ENCODE data around the gene KIF24. TPM values are rescaled to one million over a fixed set of nuclear protein-coding genes. Genes with fewer than 3 reads are reported as not detected.

KIF24 gene
- total RNA-seq, 5 donors from 2014 or later (not counting 1 experiment from before 2014, with no cell fraction given): 0.15 to 0.41 (median 0.23) TPM

GRCh38 chr9:34374905-34375552 is 46.0 kb upstream of the KIF24 start:
- H3K36me3 Mint-ChIP-seq: peaks cover 5% of the 10 kb centered on the region
- H3K27me3 ChIP-seq (replicated peaks in 1 of 2; ENCODE audit: control insufficient read depth in 2 of 2, extremely low read depth in 1 of 2, insufficient read depth in 2 of 2, low read length in 1 of 2): no peaks in the 10 kb centered on the region
- peak overlapping the region; percentile 89 to 94 (median 90) for H3K4me3 Mint-ChIP-seq
- ATAC-seq (replicated peaks in 1 of 4) (no peak), DNase-seq (no peak)
- POLR2A ChIA-PET: interaction anchor here (0.6 kb wide), 2 partner anchors 99 to 260 kb away, joined by 3 to 7 read pairs; no protein-coding TSS in a partner anchor
- H3K9me3 ChIP-seq: no peaks in the 10 kb centered on the region
- peaks cover 26 to 37% (median 30%) of the 10 kb centered on the region in 3 donors for H3K4me1 Mint-ChIP-seq
- H3K4me3 ChIP-seq (ENCODE audit: control insufficient read depth in 1 of 2, extremely low read depth in 1 of 2, low read length in 1 of 2): no peak overlapping the region
- no peaks in the 10 kb centered on the region for H3K27me3 Mint-ChIP-seq
- 56% methylated on average over 3 of the region's 5 CpGs for WGBS (ENCODE audit: insufficient coverage)
- peak overlapping the region; percentile 9 to 89 for H3K27ac Mint-ChIP-seq
- no peaks in the 10 kb centered on the region for H3K9me3 Mint-ChIP-seq
- no peak overlapping the region for H3K27ac ChIP-seq (ENCODE audit: low read length)
- H3K4me1 ChIP-seq (ENCODE audit: control insufficient read depth in 1 of 2, extremely low read depth in 1 of 2, insufficient read depth in 2 of 2, low read length in 2 of 2): peaks cover 5 to 32% of the 10 kb centered on the region in 2 experiments
- H3K36me3 ChIP-seq (ENCODE audit: control insufficient read depth in 2 of 2, extremely low read depth in 1 of 2, insufficient read depth in 1 of 2, low read length in 1 of 2): peaks cover 0 to 2% of the 10 kb centered on the region in 2 donors
- CTCF ChIA-PET: interaction anchor here (1.0 to 3.6 kb wide), 3 partner anchors 43 to 44 kb away, joined by 3 to 21 read pairs (median 4); no protein-coding TSS in a partner anchor

- Mint-ChIP-seq H3K36me3 (peaks cover 6% of the 10 kb centered on the region), H3K4me1 (peaks cover 19 to 30% (median 23%) of the 10 kb centered on the region in 3 donors), H3K9me3 (no peaks in the 10 kb centered on the region), H3K27me3 (no peaks in the 10 kb centered on the region), H3K4me3 (no peak overlapping the region), H3K27ac (peak overlapping the region in 1 of 2 donors; percentile 2)
- ChIA-PET POLR2A (interaction anchor here in 1 of 2 donors (0.6 kb wide), 1 partner anchor 260 kb away, joined by 3 read pairs; no protein-coding TSS in a partner anchor), CTCF (interaction anchor here (0.6 to 1.0 kb wide), 3 partner anchors 12 to 42 kb away, joined by 3 to 9 read pairs (median 4); no protein-coding TSS in a partner anchor)
- peaks cover 0 to 2% of the 10 kb centered on the region in 2 donors for H3K36me3 ChIP-seq (ENCODE audit: control insufficient read depth in 2 of 2, extremely low read depth in 1 of 2, insufficient read depth in 1 of 2, low read length in 1 of 2)
- DNase-seq: no peak
- no peak for ATAC-seq (replicated peaks in 1 of 4)
- 100% methylated on average over 2 of the region's 3 CpGs for WGBS (ENCODE audit: insufficient coverage)
- H3K4me1 ChIP-seq (ENCODE audit: control insufficient read depth in 1 of 2, extremely low read depth in 1 of 2, insufficient read depth in 2 of 2, low read length in 2 of 2): peaks cover 2 to 26% of the 10 kb centered on the region in 2 experiments
- no peaks in the 10 kb centered on the region for H3K27me3 ChIP-seq (replicated peaks in 1 of 2; ENCODE audit: control insufficient read depth in 2 of 2, extremely low read depth in 1 of 2, insufficient read depth in 2 of 2, low read length in 1 of 2)
- H3K9me3 ChIP-seq: no peaks in the 10 kb centered on the region
- no peak overlapping the region for H3K4me3 ChIP-seq (ENCODE audit: control insufficient read depth in 1 of 2, extremely low read depth in 1 of 2, low read length in 1 of 2)
- no peak overlapping the region for H3K27ac ChIP-seq (ENCODE audit: low read length)
These were observed 45.3 kb upstream of the KIF24 start for GRCh38 chr9:34374339-34374738.

- Mint-ChIP-seq H3K27me3 (no peaks in the 10 kb centered on the region), H3K36me3 (peaks cover 7% of the 10 kb centered on the region), H3K27ac (no peak overlapping the region), H3K4me1 (peaks cover 13 to 24% (median 20%) of the 10 kb centered on the region in 3 donors), H3K4me3 (no peak overlapping the region), H3K9me3 (no peaks in the 10 kb centered on the region)
- Histone ChIP-seq H3K27ac (ENCODE audit: low read length) (no peak overlapping the region), H3K4me3 (ENCODE audit: control insufficient read depth in 1 of 2, extremely low read depth in 1 of 2, low read length in 1 of 2) (no peak overlapping the region), H3K9me3 (no peaks in the 10 kb centered on the region), H3K36me3 (ENCODE audit: control insufficient read depth in 2 of 2, extremely low read depth in 1 of 2, insufficient read depth in 1 of 2, low read length in 1 of 2) (peaks cover 0 to 2% of the 10 kb centered on the region in 2 donors), H3K27me3 (replicated peaks in 1 of 2; ENCODE audit: control insufficient read depth in 2 of 2, extremely low read depth in 1 of 2, insufficient read depth in 2 of 2, low read length in 1 of 2) (no peaks in the 10 kb centered on the region), H3K4me1 (ENCODE audit: control insufficient read depth in 1 of 2, extremely low read depth in 1 of 2, insufficient read depth in 2 of 2, low read length in 2 of 2) (peaks cover 2 to 20% of the 10 kb centered on the region in 2 experiments)
- DNase-seq: no peak
- ChIA-PET POLR2A (no interaction called here), CTCF (interaction anchor here (0.6 to 1.1 kb wide), 6 partner anchors 9 to 261 kb away, joined by 3 to 9 read pairs (median 4); no protein-coding TSS in a partner anchor)
- WGBS (ENCODE audit: insufficient coverage): 93% methylated on average over 2 of the region's 2 CpGs
- no peak for ATAC-seq (replicated peaks in 1 of 4)
These were observed 44.7 kb upstream of the KIF24 start for GRCh38 chr9:34373749-34374148.

- Mint-ChIP-seq H3K36me3 (peaks cover 14% of the 10 kb centered on the region), H3K27me3 (no peaks in the 10 kb centered on the region), H3K9me3 (peaks cover 0 to 3% (median 0%) of the 10 kb centered on the region in 3 donors), H3K4me3 (no peak overlapping the region), H3K27ac (no peak overlapping the region), H3K4me1 (peaks cover 13 to 16% (median 16%) of the 10 kb centered on the region in 3 donors)
- ATAC-seq (replicated peaks in 1 of 4) (no peak), DNase-seq (no peak)
- Histone ChIP-seq H3K4me1 (ENCODE audit: control insufficient read depth in 1 of 2, extremely low read depth in 1 of 2, insufficient read depth in 2 of 2, low read length in 2 of 2) (peaks cover 2 to 18% of the 10 kb centered on the region in 2 experiments), H3K27me3 (replicated peaks in 1 of 2; ENCODE audit: control insufficient read depth in 2 of 2, extremely low read depth in 1 of 2, insufficient read depth in 2 of 2, low read length in 1 of 2) (no peaks in the 10 kb centered on the region), H3K4me3 (ENCODE audit: control insufficient read depth in 1 of 2, extremely low read depth in 1 of 2, low read length in 1 of 2) (no peak overlapping the region), H3K9me3 (no peaks in the 10 kb centered on the region), H3K27ac (ENCODE audit: low read length) (no peak overlapping the region), H3K36me3 (ENCODE audit: control insufficient read depth in 2 of 2, extremely low read depth in 1 of 2, insufficient read depth in 1 of 2, low read length in 1 of 2) (peaks cover 0 to 2% of the 10 kb centered on the region in 2 donors)
- 97% methylated on average over 39 of the region's 41 CpGs for WGBS (ENCODE audit: insufficient coverage)
- POLR2A ChIA-PET: no interaction called here
- CTCF ChIA-PET: interaction anchor here in 1 of 2 donors (1.1 kb wide), 1 partner anchor 8 kb away, joined by 5 read pairs; no protein-coding TSS in a partner anchor
These were observed 43.5 kb upstream of the KIF24 start for GRCh38 chr9:34372467-34373011.

- 98% methylated on average over 60 of the region's 60 CpGs for WGBS (ENCODE audit: insufficient coverage)
- no peak overlapping the region for H3K4me3 ChIP-seq (ENCODE audit: control insufficient read depth in 1 of 2, extremely low read depth in 1 of 2, low read length in 1 of 2)
- Mint-ChIP-seq H3K4me3 (no peak overlapping the region), H3K27me3 (no peaks in the 10 kb centered on the region), H3K27ac (no peak overlapping the region), H3K4me1 (peaks cover 11 to 13% (median 11%) of the 10 kb centered on the region in 3 donors), H3K36me3 (peaks cover 18% of the 10 kb centered on the region), H3K9me3 (peaks cover 0 to 3% (median 0%) of the 10 kb centered on the region in 3 donors)
- no peak overlapping the region for H3K27ac ChIP-seq (ENCODE audit: low read length)
- ATAC-seq (replicated peaks in 1 of 4) (no peak), DNase-seq (no peak)
- H3K4me1 ChIP-seq (ENCODE audit: control insufficient read depth in 1 of 2, extremely low read depth in 1 of 2, insufficient read depth in 2 of 2, low read length in 2 of 2): peaks cover 0 to 12% of the 10 kb centered on the region in 2 experiments
- no peaks in the 10 kb centered on the region for H3K27me3 ChIP-seq (replicated peaks in 1 of 2; ENCODE audit: control insufficient read depth in 2 of 2, extremely low read depth in 1 of 2, insufficient read depth in 2 of 2, low read length in 1 of 2)
- CTCF ChIA-PET: interaction anchor here in 1 of 2 donors (0.6 kb wide), 1 partner anchor 222 kb away, joined by 9 read pairs; no protein-coding TSS in a partner anchor
- peaks cover 0 to 2% of the 10 kb centered on the region in 2 donors for H3K36me3 ChIP-seq (ENCODE audit: control insufficient read depth in 2 of 2, extremely low read depth in 1 of 2, insufficient read depth in 1 of 2, low read length in 1 of 2)
- H3K9me3 ChIP-seq: no peaks in the 10 kb centered on the region
- POLR2A ChIA-PET: no interaction called here
These were observed 42.9 kb upstream of the KIF24 start for GRCh38 chr9:34371886-34372466.

Data from T-cell (primary cell).